Measurements from ENCODE around the gene PTPRG. TPM values are rescaled to one million over a fixed set of nuclear protein-coding genes. Genes with fewer than 3 reads are reported as not detected.

Gene PTPRG
- total and polyA plus RNA-seq, 4 donors = 3.6 to 35.6 (median 8.1) TPM

DNA sequence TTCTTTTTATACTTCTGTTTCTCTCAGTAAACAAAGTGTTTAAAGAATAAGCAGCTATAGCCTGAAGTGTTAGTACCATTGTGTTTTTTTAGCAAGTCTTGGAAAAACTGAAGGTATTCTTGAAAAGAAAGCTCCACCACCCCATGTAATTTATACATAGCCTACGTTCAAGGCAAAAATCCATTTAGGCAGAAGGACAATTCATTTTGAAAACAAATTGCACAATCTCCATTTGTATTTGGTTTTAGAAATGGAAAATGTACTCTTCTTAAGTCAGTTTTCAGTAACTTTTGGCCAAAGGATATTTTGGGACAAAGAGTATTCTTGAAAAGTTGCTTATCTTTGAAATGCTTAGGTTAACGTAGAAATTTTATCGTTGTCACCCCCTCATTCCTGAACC, 34.5 kb downstream of the PTPRG start (continued):
- TF ChIP-seq, protein P1, sequence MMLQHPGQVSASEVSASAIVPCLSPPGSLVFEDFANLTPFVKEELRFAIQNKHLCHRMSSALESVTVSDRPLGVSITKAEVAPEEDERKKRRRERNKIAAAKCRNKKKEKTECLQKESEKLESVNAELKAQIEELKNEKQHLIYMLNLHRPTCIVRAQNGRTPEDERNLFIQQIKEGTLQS (IDR thresholded peaks at IDR 0.05) = no peak
- TF ChIP-seq NR2F2 (IDR thresholded peaks at IDR 0.05) = no peak

DNA sequence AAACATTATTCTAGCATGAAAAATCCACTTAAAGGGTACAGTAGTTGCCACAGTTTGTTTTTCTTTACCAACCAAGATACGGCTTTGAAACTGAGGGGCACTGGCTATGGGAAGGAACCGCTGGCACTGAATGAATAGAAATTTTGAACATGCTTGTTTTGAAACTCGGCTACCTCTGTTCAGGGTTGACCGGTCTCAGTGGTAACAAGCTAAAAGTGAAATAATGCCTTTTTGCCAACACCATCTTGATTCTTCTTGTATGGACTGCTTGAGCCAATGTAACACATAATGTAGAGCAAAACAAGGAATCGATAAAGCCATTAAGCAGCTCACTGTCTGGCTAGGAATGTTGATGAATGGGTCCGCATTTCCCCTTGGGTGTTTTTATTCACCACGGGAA, 36.5 kb downstream of the PTPRG start:
- no peak for DNase-seq (ENCODE audit: low spot score)
- 90% methylated on average over 7 of the region's 7 CpGs for WGBS
- TF ChIP-seq, protein P2, sequence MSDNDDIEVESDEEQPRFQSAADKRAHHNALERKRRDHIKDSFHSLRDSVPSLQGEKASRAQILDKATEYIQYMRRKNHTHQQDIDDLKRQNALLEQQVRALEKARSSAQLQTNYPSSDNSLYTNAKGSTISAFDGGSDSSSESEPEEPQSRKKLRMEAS (IDR thresholded peaks at IDR 0.05) = no peak
- TF ChIP-seq EGR1 (IDR thresholded peaks at IDR 0.05; ENCODE audit: low read depth in 2 of 2) (no peak), TAF1 (conservative IDR thresholded peaks at IDR 0.05) (no peak), FOXA2 (IDR thresholded peaks at IDR 0.05) (no peak), RXRA (IDR thresholded peaks at IDR 0.05) (no peak), RAD21 (IDR thresholded peaks at IDR 0.05) (no peak)
- TF ChIP-seq, protein P1 (IDR thresholded peaks at IDR 0.05) = no peak
- TF ChIP-seq, protein P3, sequence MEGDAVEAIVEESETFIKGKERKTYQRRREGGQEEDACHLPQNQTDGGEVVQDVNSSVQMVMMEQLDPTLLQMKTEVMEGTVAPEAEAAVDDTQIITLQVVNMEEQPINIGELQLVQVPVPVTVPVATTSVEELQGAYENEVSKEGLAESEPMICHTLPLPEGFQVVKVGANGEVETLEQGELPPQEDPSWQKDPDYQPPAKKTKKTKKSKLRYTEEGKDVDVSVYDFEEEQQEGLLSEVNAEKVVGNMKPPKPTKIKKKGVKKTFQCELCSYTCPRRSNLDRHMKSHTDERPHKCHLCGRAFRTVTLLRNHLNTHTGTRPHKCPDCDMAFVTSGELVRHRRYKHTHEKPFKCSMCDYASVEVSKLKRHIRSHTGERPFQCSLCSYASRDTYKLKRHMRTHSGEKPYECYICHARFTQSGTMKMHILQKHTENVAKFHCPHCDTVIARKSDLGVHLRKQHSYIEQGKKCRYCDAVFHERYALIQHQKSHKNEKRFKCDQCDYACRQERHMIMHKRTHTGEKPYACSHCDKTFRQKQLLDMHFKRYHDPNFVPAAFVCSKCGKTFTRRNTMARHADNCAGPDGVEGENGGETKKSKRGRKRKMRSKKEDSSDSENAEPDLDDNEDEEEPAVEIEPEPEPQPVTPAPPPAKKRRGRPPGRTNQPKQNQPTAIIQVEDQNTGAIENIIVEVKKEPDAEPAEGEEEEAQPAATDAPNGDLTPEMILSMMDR (IDR thresholded peaks at IDR 0.05; ENCODE audit: low read depth, low read length, missing input control) = no peak
- TF ChIP-seq, protein P4, sequence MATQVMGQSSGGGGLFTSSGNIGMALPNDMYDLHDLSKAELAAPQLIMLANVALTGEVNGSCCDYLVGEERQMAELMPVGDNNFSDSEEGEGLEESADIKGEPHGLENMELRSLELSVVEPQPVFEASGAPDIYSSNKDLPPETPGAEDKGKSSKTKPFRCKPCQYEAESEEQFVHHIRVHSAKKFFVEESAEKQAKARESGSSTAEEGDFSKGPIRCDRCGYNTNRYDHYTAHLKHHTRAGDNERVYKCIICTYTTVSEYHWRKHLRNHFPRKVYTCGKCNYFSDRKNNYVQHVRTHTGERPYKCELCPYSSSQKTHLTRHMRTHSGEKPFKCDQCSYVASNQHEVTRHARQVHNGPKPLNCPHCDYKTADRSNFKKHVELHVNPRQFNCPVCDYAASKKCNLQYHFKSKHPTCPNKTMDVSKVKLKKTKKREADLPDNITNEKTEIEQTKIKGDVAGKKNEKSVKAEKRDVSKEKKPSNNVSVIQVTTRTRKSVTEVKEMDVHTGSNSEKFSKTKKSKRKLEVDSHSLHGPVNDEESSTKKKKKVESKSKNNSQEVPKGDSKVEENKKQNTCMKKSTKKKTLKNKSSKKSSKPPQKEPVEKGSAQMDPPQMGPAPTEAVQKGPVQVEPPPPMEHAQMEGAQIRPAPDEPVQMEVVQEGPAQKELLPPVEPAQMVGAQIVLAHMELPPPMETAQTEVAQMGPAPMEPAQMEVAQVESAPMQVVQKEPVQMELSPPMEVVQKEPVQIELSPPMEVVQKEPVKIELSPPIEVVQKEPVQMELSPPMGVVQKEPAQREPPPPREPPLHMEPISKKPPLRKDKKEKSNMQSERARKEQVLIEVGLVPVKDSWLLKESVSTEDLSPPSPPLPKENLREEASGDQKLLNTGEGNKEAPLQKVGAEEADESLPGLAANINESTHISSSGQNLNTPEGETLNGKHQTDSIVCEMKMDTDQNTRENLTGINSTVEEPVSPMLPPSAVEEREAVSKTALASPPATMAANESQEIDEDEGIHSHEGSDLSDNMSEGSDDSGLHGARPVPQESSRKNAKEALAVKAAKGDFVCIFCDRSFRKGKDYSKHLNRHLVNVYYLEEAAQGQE (IDR thresholded peaks at IDR 0.05) = no peak
- H3K9me3 ChIP-seq (ENCODE audit: control insufficient read depth in 4 of 4, low read length in 3 of 4) = no peaks in the 10 kb centered on the region
- no peak overlapping the region for H3K4me3 ChIP-seq (ENCODE audit: low read depth in 1 of 3, low read length in 3 of 3)
- no peaks in the 10 kb centered on the region for H3K36me3 ChIP-seq (ENCODE audit: control insufficient read depth in 4 of 4, insufficient read depth in 3 of 4, low read depth in 1 of 4, low read length in 3 of 4)
- no peaks in the 10 kb centered on the region for H3K27me3 ChIP-seq (ENCODE audit: control insufficient read depth in 4 of 4, insufficient read depth in 4 of 4, low read length in 3 of 4)
- H3K9ac ChIP-seq (ENCODE audit: low read depth in 1 of 2, low read length in 2 of 2) = no peak overlapping the region
- H3K27ac ChIP-seq (ENCODE audit: low read depth in 1 of 2, low read length in 2 of 2) = no peak overlapping the region
- peaks cover 0 to 7% (median 0%) of the 10 kb centered on the region in 4 donors for H3K4me1 ChIP-seq (ENCODE audit: control insufficient read depth in 4 of 4, insufficient read depth in 4 of 4, low read length in 3 of 4)

DNA sequence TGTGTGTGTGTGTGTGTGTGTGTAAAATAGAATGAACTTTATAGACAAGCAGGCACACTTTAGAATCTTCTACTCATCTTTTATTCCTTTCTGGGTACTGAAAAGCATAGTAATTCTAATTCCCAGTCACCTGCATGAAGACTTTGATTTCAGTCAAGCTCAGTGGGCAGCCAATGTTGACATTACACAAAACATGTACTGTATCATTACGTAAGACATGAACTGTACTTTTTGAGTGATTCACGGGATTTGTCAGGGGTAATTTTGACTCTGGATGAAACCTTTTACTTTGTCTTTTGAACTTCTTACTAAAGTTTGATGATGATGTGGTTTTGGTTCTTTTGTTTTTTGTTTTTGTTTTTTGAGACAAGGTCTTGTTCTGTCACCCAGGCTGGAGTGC, 38.8 kb downstream of the PTPRG start:
- TF ChIP-seq, protein P5, sequence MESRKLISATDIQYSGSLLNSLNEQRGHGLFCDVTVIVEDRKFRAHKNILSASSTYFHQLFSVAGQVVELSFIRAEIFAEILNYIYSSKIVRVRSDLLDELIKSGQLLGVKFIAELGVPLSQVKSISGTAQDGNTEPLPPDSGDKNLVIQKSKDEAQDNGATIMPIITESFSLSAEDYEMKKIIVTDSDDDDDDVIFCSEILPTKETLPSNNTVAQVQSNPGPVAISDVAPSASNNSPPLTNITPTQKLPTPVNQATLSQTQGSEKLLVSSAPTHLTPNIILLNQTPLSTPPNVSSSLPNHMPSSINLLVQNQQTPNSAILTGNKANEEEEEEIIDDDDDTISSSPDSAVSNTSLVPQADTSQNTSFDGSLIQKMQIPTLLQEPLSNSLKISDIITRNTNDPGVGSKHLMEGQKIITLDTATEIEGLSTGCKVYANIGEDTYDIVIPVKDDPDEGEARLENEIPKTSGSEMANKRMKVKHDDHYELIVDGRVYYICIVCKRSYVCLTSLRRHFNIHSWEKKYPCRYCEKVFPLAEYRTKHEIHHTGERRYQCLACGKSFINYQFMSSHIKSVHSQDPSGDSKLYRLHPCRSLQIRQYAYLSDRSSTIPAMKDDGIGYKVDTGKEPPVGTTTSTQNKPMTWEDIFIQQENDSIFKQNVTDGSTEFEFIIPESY (IDR thresholded peaks at IDR 0.05) = no peak
- no peak for TF ChIP-seq HNF4A (conservative IDR thresholded peaks at IDR 0.05)
- no peak for TF ChIP-seq NR2F2 (IDR thresholded peaks at IDR 0.05)
- TF ChIP-seq EGR1 (IDR thresholded peaks at IDR 0.05; ENCODE audit: low read depth in 2 of 2) = no peak
- TF ChIP-seq RXRA (IDR thresholded peaks at IDR 0.05) = no peak
- TF ChIP-seq, protein P2 (IDR thresholded peaks at IDR 0.05) = no peak
- TF ChIP-seq, protein P1 (IDR thresholded peaks at IDR 0.05) = no peak
- no peak for TF ChIP-seq FOXA1 (IDR thresholded peaks at IDR 0.05)
- TF ChIP-seq HNF4G (IDR thresholded peaks at IDR 0.05) = no peak
- no peak for TF ChIP-seq JUND (IDR thresholded peaks at IDR 0.05)
- TF ChIP-seq TAF1 (conservative IDR thresholded peaks at IDR 0.05) = no peak
- TF ChIP-seq, protein P3 (IDR thresholded peaks at IDR 0.05; ENCODE audit: low read depth, low read length, missing input control) = no peak
- TF ChIP-seq RAD21 (IDR thresholded peaks at IDR 0.05) = no peak
- Histone ChIP-seq H3K27ac (ENCODE audit: low read depth in 1 of 2, low read length in 2 of 2) (no peak overlapping the region), H3K4me3 (ENCODE audit: low read depth in 1 of 3, low read length in 3 of 3) (no peak overlapping the region), H3K36me3 (ENCODE audit: control insufficient read depth in 4 of 4, insufficient read depth in 3 of 4, low read depth in 1 of 4, low read length in 3 of 4) (no peaks in the 10 kb centered on the region), H3K27me3 (ENCODE audit: control insufficient read depth in 4 of 4, insufficient read depth in 4 of 4, low read length in 3 of 4) (no peaks in the 10 kb centered on the region), H3K9me3 (ENCODE audit: control insufficient read depth in 4 of 4, low read length in 3 of 4) (no peaks in the 10 kb centered on the region), H3K9ac (ENCODE audit: low read depth in 1 of 2, low read length in 2 of 2) (no peak overlapping the region), H3K4me1 (ENCODE audit: control insufficient read depth in 4 of 4, insufficient read depth in 4 of 4, low read length in 3 of 4) (no peaks in the 10 kb centered on the region)
- no peak for DNase-seq (ENCODE audit: low spot score)
- WGBS = 49% methylated on average over 2 of the region's 2 CpGs

Measured in liver (tissue), 9 donors.